Measurements from ENCODE around the gene APH1A.

GRCh38 chr1:150256554-150257341 is 12.1 kb downstream of the APH1A start:
- TF ChIP-seq CTCF (IDR thresholded peaks at IDR 0.05; ENCODE audit: low read depth, low read length) (no peak), MAX (IDR thresholded peaks at IDR 0.05; ENCODE audit: low read depth, low read length) (no peak), POLR2A (IDR thresholded peaks at IDR 0.05; ENCODE audit: extremely low read depth, insufficient read length) (no peak)

Measured in NB4 (cell line).